Measurements from ENCODE around the gene CCDC172. TPM values are rescaled to one million over a fixed set of nuclear protein-coding genes. Genes with fewer than 3 reads are reported as not detected.
"Not testable (repeated sequence)": the region's sequence is repeated elsewhere in the genome, so short reads cannot be mapped to it uniquely, and the experiment has no call there.

CCDC172 gene
- total and polyA plus RNA-seq, 2 experiments from 2014 or later: 4.6 to 17.6 TPM

DNA sequence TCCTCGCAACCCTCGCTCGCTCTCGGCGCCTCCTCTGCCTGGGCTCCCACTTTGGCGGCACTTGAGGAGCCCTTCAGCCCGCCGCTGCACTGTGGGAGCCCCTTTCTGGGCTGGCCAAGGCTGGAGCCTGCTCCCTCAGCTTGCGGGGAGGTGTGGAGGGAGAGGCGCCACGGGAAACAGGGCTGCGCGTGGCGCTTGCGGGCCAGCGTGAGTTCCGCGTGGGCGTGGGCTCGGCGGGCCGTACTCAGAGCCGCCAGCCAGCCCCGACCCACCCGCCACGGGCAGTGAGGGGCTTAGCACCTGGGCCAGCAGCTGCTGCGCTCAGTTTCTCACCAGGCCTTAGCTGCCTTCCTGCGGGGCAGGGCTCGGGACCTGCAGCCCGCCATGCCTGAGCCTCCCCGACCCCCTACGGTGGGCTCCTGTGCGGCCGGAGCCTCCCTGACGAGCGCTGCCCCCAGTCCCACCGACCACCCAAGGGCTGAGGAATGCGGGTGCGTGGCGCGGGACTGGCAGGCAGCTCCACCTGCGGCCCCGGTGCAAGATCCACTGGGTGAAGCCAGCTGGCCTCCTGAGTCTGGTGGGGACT lies 69.1 kb downstream of the CCDC172 start:
- H3K27ac ChIP-seq (ENCODE audit: low read depth); H2AFZ ChIP-seq; H3K27me3 Mint-ChIP-seq (ENCODE audit: insufficient read depth, low read depth, poor library complexity); H3K4me2 ChIP-seq; H3K4me3 Mint-ChIP-seq; H4K20me1 ChIP-seq (replicated peaks; ENCODE audit: insufficient read depth); H3K36me3 ChIP-seq (ENCODE audit: insufficient read depth); H3K9me2 ChIP-seq (ENCODE audit: insufficient read depth); H3K4me3 ChIP-seq; H3K27ac Mint-ChIP-seq; H3F3A ChIP-seq (replicated peaks; ENCODE audit: low read depth); H3K27me3 ChIP-seq (ENCODE audit: insufficient read depth); H3K79me2 ChIP-seq (replicated peaks; ENCODE audit: insufficient read depth); DNase-seq (ENCODE audit: low spot score); ATAC-seq: not testable (repeated sequence)
- Mint-ChIP-seq H3K9me3 (peaks cover 19% of the 10 kb centered on the region; the same call in 2 of the 3 replicates), H3K36me3 (ENCODE audit: low read depth) (peaks cover 14% of the 10 kb centered on the region), H3K4me1 (peaks cover 19% of the 10 kb centered on the region)
- peaks cover 10% of the 10 kb centered on the region for H3K4me1 ChIP-seq (ENCODE audit: insufficient read depth)

DNA sequence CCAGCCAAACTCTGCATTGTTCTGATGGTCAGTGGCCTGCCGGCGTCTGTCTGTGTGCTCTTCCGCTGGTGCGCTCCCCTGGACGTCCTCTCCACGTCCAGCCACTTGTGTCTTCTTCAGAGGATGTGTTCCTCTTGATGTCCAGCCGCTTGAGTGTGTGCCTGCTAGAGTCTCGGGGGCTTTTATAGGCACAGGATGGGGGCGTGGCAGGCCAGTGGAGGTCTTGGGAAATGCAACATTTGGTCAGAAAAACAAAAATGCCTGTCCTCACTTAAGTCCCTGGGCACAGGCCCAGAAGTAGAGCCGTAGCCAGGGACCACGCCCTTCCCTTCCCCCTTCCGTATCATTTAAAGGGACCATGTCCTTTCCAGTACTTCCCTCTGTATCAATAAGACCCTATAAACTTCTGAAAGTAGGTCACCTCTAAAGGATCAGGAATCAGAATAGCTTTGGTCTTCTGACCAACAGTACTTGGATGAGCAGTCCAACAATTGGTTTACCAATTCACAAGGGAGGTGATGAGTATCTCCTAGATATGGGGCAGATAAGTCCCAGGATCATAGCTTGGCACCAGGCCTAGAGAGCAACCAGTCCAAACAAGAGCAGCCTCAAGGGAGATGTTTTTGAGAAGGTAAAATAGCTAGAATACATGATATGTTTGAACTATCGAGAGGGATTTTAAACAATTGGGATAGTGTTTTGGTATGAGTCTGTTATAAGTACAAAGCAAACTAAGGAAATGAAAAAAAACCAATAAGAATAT lies 71.2 kb downstream of the CCDC172 start:
- Histone ChIP-seq H2AFZ (no peak overlapping the region), H3F3A (replicated peaks; ENCODE audit: low read depth) (no peaks in the 10 kb centered on the region), H3K27ac (ENCODE audit: low read depth) (no peak overlapping the region), H3K4me3 (no peak overlapping the region), H3K36me3 (ENCODE audit: insufficient read depth) (no peaks in the 10 kb centered on the region), H3K79me2 (replicated peaks; ENCODE audit: insufficient read depth) (no peaks in the 10 kb centered on the region), H3K4me1 (ENCODE audit: insufficient read depth) (peaks cover 6% of the 10 kb centered on the region), H3K27me3 (ENCODE audit: insufficient read depth) (no peaks in the 10 kb centered on the region), H4K20me1 (replicated peaks; ENCODE audit: insufficient read depth) (no peaks in the 10 kb centered on the region), H3K9me2 (ENCODE audit: insufficient read depth) (no peaks in the 10 kb centered on the region), H3K4me2 (no peak overlapping the region)
- no peak overlapping the region for H3K27ac Mint-ChIP-seq
- peaks cover 19% of the 10 kb centered on the region; the same call in 2 of the 3 replicates for H3K9me3 Mint-ChIP-seq
- H3K36me3 Mint-ChIP-seq (ENCODE audit: low read depth): peaks cover 14% of the 10 kb centered on the region
- no peak overlapping the region for H3K4me3 Mint-ChIP-seq
- no peak for DNase-seq (ENCODE audit: low spot score)
- H3K27me3 Mint-ChIP-seq (ENCODE audit: insufficient read depth, low read depth, poor library complexity): peaks cover 2% of the 10 kb centered on the region
- H3K4me1 Mint-ChIP-seq: peaks cover 12% of the 10 kb centered on the region
- ATAC-seq: no peak
- no peak for TF ChIP-seq ZNF331 (CRISPR knock-in tag; IDR thresholded peaks at IDR 0.05; ENCODE audit: low read depth)
- TF ChIP-seq, protein P1, sequence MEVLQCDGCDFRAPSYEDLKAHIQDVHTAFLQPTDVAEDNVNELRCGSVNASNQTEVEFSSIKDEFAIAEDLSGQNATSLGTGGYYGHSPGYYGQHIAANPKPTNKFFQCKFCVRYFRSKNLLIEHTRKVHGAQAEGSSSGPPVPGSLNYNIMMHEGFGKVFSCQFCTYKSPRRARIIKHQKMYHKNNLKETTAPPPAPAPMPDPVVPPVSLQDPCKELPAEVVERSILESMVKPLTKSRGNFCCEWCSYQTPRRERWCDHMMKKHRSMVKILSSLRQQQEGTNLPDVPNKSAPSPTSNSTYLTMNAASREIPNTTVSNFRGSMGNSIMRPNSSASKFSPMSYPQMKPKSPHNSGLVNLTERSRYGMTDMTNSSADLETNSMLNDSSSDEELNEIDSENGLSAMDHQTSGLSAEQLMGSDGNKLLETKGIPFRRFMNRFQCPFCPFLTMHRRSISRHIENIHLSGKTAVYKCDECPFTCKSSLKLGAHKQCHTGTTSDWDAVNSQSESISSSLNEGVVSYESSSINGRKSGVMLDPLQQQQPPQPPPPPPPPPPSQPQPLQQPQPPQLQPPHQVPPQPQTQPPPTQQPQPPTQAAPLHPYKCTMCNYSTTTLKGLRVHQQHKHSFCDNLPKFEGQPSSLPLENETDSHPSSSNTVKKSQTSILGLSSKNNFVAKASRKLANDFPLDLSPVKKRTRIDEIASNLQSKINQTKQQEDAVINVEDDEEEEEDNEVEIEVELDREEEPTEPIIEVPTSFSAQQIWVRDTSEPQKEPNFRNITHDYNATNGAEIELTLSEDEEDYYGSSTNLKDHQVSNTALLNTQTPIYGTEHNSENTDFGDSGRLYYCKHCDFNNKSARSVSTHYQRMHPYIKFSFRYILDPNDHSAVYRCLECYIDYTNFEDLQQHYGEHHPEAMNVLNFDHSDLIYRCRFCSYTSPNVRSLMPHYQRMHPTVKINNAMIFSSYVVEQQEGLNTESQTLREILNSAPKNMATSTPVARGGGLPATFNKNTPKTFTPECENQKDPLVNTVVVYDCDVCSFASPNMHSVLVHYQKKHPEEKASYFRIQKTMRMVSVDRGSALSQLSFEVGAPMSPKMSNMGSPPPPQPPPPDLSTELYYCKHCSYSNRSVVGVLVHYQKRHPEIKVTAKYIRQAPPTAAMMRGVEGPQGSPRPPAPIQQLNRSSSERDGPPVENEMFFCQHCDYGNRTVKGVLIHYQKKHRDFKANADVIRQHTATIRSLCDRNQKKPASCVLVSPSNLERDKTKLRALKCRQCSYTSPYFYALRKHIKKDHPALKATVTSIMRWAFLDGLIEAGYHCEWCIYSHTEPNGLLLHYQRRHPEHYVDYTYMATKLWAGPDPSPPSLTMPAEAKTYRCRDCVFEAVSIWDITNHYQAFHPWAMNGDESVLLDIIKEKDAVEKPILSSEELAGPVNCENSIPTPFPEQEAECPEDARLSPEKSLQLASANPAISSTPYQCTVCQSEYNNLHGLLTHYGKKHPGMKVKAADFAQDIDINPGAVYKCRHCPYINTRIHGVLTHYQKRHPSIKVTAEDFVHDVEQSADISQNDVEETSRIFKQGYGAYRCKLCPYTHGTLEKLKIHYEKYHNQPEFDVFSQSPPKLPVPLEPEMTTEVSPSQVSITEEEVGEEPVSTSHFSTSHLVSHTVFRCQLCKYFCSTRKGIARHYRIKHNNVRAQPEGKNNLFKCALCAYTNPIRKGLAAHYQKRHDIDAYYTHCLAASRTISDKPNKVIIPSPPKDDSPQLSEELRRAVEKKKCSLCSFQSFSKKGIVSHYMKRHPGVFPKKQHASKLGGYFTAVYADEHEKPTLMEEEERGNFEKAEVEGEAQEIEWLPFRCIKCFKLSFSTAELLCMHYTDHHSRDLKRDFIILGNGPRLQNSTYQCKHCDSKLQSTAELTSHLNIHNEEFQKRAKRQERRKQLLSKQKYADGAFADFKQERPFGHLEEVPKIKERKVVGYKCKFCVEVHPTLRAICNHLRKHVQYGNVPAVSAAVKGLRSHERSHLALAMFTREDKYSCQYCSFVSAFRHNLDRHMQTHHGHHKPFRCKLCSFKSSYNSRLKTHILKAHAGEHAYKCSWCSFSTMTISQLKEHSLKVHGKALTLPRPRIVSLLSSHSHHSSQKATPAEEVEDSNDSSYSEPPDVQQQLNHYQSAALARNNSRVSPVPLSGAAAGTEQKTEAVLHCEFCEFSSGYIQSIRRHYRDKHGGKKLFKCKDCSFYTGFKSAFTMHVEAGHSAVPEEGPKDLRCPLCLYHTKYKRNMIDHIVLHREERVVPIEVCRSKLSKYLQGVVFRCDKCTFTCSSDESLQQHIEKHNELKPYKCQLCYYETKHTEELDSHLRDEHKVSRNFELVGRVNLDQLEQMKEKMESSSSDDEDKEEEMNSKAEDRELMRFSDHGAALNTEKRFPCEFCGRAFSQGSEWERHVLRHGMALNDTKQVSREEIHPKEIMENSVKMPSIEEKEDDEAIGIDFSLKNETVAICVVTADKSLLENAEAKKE (CRISPR knock-in tag; IDR thresholded peaks at IDR 0.05): no peak
- no peak for TF ChIP-seq CREB1 (CRISPR knock-in tag; IDR thresholded peaks at IDR 0.05; ENCODE audit: low read depth)
- TF ChIP-seq, protein P2, sequence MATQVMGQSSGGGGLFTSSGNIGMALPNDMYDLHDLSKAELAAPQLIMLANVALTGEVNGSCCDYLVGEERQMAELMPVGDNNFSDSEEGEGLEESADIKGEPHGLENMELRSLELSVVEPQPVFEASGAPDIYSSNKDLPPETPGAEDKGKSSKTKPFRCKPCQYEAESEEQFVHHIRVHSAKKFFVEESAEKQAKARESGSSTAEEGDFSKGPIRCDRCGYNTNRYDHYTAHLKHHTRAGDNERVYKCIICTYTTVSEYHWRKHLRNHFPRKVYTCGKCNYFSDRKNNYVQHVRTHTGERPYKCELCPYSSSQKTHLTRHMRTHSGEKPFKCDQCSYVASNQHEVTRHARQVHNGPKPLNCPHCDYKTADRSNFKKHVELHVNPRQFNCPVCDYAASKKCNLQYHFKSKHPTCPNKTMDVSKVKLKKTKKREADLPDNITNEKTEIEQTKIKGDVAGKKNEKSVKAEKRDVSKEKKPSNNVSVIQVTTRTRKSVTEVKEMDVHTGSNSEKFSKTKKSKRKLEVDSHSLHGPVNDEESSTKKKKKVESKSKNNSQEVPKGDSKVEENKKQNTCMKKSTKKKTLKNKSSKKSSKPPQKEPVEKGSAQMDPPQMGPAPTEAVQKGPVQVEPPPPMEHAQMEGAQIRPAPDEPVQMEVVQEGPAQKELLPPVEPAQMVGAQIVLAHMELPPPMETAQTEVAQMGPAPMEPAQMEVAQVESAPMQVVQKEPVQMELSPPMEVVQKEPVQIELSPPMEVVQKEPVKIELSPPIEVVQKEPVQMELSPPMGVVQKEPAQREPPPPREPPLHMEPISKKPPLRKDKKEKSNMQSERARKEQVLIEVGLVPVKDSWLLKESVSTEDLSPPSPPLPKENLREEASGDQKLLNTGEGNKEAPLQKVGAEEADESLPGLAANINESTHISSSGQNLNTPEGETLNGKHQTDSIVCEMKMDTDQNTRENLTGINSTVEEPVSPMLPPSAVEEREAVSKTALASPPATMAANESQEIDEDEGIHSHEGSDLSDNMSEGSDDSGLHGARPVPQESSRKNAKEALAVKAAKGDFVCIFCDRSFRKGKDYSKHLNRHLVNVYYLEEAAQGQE (IDR thresholded peaks at IDR 0.05; ENCODE audit: unreplicated experiment): no peak
- no peak for TF ChIP-seq JUNB (IDR thresholded peaks at IDR 0.05; ENCODE audit: unreplicated experiment)
- TF ChIP-seq, protein P3, sequence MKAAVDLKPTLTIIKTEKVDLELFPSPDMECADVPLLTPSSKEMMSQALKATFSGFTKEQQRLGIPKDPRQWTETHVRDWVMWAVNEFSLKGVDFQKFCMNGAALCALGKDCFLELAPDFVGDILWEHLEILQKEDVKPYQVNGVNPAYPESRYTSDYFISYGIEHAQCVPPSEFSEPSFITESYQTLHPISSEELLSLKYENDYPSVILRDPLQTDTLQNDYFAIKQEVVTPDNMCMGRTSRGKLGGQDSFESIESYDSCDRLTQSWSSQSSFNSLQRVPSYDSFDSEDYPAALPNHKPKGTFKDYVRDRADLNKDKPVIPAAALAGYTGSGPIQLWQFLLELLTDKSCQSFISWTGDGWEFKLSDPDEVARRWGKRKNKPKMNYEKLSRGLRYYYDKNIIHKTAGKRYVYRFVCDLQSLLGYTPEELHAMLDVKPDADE (IDR thresholded peaks at IDR 0.05): no peak
- TF ChIP-seq EZH2phosphoT487 (IDR thresholded peaks at IDR 0.05; ENCODE audit: unreplicated experiment): no peak
- TF ChIP-seq NANOG (IDR thresholded peaks at IDR 0.05; ENCODE audit: borderline replicate concordance): no peak

Data from GM23338 (cell line).